ENCODE data around the gene OR2G2.

Gene OR2G2, protein sequence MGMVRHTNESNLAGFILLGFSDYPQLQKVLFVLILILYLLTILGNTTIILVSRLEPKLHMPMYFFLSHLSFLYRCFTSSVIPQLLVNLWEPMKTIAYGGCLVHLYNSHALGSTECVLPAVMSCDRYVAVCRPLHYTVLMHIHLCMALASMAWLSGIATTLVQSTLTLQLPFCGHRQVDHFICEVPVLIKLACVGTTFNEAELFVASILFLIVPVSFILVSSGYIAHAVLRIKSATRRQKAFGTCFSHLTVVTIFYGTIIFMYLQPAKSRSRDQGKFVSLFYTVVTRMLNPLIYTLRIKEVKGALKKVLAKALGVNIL

DNA sequence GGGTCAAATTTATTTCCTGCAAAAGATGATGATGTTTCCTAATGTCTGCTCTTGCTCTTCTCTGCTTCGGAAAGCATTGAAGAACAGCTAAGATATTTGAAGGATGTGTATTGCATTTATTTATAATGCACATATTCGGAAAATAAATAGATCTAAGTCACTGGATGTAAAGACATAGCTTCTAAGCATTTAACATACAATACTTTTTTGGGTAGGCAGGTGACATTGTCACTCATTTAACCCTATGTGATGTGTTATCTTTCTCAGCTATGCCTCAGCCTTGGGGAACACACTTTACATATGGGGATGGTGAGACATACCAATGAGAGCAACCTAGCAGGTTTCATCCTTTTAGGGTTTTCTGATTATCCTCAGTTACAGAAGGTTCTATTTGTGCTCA is at the start of gene OR2G2:
OR2G2 (plus strand) TSS at position 301 of the 400 bp plus-strand sequence; CDS start at position 301, 0 bp downstream.
- Histone ChIP-seq H3K9me2 (replicated peaks; ENCODE audit: insufficient read depth, low read length) (no peaks in the 10 kb centered on the region), H2AFZ (ENCODE audit: low read depth, low read length, severe bottlenecking) (no peak within 1 kb of the TSS), H3K79me2 (ENCODE audit: insufficient read depth, low read length) (no peaks in the 10 kb centered on the region), H3K4me3 (ENCODE audit: insufficient read depth, low read length, poor library complexity, severe bottlenecking) (no peak within 1 kb of the TSS), H3K9ac (ENCODE audit: low read length) (no peak within 1 kb of the TSS), H3K27ac (ENCODE audit: low read depth, low read length) (no peak within 1 kb of the TSS), H4K20me1 (ENCODE audit: low read depth, low read length) (no peaks in the 10 kb centered on the region), H3K9me3 (ENCODE audit: insufficient read depth, low read length) (no peaks in the 10 kb centered on the region), H3F3A (ENCODE audit: insufficient read depth) (no peaks in the 10 kb centered on the region), H3K4me2 (ENCODE audit: low read depth, low read length, poor library complexity, severe bottlenecking) (no peak within 1 kb of the TSS), H3K27me3 (ENCODE audit: low read length) (no peaks in the 10 kb centered on the region), H3K36me3 (ENCODE audit: low read length) (no peaks in the 10 kb centered on the region)
- no peak for TF ChIP-seq EZH2phosphoT487 (conservative IDR thresholded peaks at IDR 0.05; ENCODE audit: low read length)
- TF ChIP-seq, protein P1, sequence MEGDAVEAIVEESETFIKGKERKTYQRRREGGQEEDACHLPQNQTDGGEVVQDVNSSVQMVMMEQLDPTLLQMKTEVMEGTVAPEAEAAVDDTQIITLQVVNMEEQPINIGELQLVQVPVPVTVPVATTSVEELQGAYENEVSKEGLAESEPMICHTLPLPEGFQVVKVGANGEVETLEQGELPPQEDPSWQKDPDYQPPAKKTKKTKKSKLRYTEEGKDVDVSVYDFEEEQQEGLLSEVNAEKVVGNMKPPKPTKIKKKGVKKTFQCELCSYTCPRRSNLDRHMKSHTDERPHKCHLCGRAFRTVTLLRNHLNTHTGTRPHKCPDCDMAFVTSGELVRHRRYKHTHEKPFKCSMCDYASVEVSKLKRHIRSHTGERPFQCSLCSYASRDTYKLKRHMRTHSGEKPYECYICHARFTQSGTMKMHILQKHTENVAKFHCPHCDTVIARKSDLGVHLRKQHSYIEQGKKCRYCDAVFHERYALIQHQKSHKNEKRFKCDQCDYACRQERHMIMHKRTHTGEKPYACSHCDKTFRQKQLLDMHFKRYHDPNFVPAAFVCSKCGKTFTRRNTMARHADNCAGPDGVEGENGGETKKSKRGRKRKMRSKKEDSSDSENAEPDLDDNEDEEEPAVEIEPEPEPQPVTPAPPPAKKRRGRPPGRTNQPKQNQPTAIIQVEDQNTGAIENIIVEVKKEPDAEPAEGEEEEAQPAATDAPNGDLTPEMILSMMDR (IDR thresholded peaks at IDR 0.05; ENCODE audit: insufficient read depth, low read length, poor library complexity, severe bottlenecking), result no peak

DNA sequence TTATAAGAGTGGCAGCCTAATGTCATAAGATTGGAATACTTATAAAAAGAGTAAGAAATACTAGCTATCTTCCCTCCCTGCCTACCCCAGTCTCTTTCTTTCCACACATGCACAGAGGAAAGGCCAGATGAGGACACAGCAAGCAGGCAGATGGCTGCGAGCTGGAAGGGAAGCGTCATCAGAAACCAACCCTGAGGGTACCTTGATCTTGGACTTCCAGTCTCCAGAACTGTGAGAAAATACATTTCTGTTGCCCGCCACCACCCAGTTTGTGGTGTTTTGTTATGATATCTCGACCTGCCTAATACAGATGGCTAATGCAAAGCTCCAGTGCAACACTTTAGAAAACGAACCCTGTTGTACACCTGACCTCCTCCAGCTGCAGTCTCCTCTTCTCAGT is 49.6 kb upstream of the OR2G2 start:
- Histone ChIP-seq H3F3A (ENCODE audit: insufficient read depth) (no peaks in the 10 kb centered on the region), H3K27me3 (ENCODE audit: low read length) (no peaks in the 10 kb centered on the region), H3K36me3 (ENCODE audit: low read length) (no peaks in the 10 kb centered on the region), H3K9me3 (ENCODE audit: insufficient read depth, low read length) (no peaks in the 10 kb centered on the region), H3K27ac (ENCODE audit: low read depth, low read length) (no peak overlapping the region), H3K79me2 (ENCODE audit: insufficient read depth, low read length) (no peaks in the 10 kb centered on the region), H4K20me1 (ENCODE audit: low read depth, low read length) (no peaks in the 10 kb centered on the region), H3K4me2 (ENCODE audit: low read depth, low read length, poor library complexity, severe bottlenecking) (no peak overlapping the region), H3K9ac (ENCODE audit: low read length) (no peak overlapping the region), H3K9me2 (replicated peaks; ENCODE audit: insufficient read depth, low read length) (no peaks in the 10 kb centered on the region), H2AFZ (ENCODE audit: low read depth, low read length, severe bottlenecking) (no peak overlapping the region), H3K4me3 (ENCODE audit: insufficient read depth, low read length, poor library complexity, severe bottlenecking) (no peak overlapping the region)
- no peak for TF ChIP-seq EZH2phosphoT487 (conservative IDR thresholded peaks at IDR 0.05; ENCODE audit: low read length)
- TF ChIP-seq, protein P1 (IDR thresholded peaks at IDR 0.05; ENCODE audit: insufficient read depth, low read length, poor library complexity, severe bottlenecking), result no peak

DNA sequence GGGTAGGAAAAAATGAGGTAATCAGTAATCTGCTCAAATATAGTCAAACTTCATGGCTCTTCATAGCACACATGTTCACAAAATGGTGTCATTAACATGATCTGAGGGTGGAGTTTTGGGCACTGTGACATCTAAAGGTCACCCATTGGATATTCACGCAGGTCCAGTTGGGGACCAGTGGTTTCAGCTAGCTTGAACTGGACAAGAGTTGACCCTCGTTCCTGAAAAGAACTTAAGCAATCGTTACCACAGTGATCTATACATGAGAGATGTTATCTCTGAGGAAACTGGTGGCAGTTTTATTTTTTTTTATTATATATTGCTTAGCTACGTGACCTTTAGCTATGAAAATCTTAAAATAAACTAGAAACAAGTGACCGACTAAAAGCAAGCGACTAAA is 48.9 kb upstream of the OR2G2 start:
- Histone ChIP-seq H3K27me3 (ENCODE audit: low read length) (no peaks in the 10 kb centered on the region), H3K4me2 (ENCODE audit: low read depth, low read length, poor library complexity, severe bottlenecking) (no peak overlapping the region), H3K9ac (ENCODE audit: low read length) (no peak overlapping the region), H3K79me2 (ENCODE audit: insufficient read depth, low read length) (no peaks in the 10 kb centered on the region), H4K20me1 (ENCODE audit: low read depth, low read length) (no peaks in the 10 kb centered on the region), H2AFZ (ENCODE audit: low read depth, low read length, severe bottlenecking) (no peak overlapping the region), H3K9me2 (replicated peaks; ENCODE audit: insufficient read depth, low read length) (no peaks in the 10 kb centered on the region), H3K4me3 (ENCODE audit: insufficient read depth, low read length, poor library complexity, severe bottlenecking) (no peak overlapping the region), H3K36me3 (ENCODE audit: low read length) (no peaks in the 10 kb centered on the region), H3K27ac (ENCODE audit: low read depth, low read length) (no peak overlapping the region), H3K9me3 (ENCODE audit: insufficient read depth, low read length) (no peaks in the 10 kb centered on the region), H3F3A (ENCODE audit: insufficient read depth) (no peaks in the 10 kb centered on the region)
- TF ChIP-seq, protein P1 (IDR thresholded peaks at IDR 0.05; ENCODE audit: insufficient read depth, low read length, poor library complexity, severe bottlenecking), result no peak
- TF ChIP-seq EZH2phosphoT487 (conservative IDR thresholded peaks at IDR 0.05; ENCODE audit: low read length), result no peak
